ENCODE data around the gene EZR. TPM values are rescaled to one million over a fixed set of nuclear protein-coding genes. Genes with fewer than 3 reads are reported as not detected.

Gene EZR
- total and polyA plus RNA-seq, 8 donors, result 69.5 to 317 (median 218) TPM

- no peak overlapping the region for H3K27ac ChIP-seq
- peaks cover 0 to 28% (median 11%) of the 10 kb centered on the region in 4 donors for H3K9me3 ChIP-seq
- no peaks in the 10 kb centered on the region for H3K4me1 ChIP-seq
- no peak overlapping the region for H3K4me3 ChIP-seq
- intact Hi-C loops (cut with DNase I; ENCODE audit: low total_unique reads), result no loop called here
- H3K36me3 ChIP-seq, result peaks cover 0 to 11% (median 7%) of the 10 kb centered on the region in 4 donors
- DNase-seq, result no peak
- 89 to 94% (median 91%) methylated on average over 3 of the region's 3 CpGs for WGBS, 5 donors
- H3K27me3 ChIP-seq, result no peaks in the 10 kb centered on the region
- TF ChIP-seq CTCF (IDR thresholded peaks at IDR 0.05) (no peak), POLR2AphosphoS5 (IDR thresholded peaks at IDR 0.05) (no peak), EP300 (IDR thresholded peaks at IDR 0.05) (no peak), POLR2A (IDR thresholded peaks at IDR 0.05) (no peak)
These were observed 84.2 kb downstream of the EZR start for GRCh38 chr6:158735009-158735408.

- WGBS, 5 donors, result 94 to 96% (median 95%) methylated on average over 18 of the region's 18 CpGs
- Histone ChIP-seq H3K36me3 (peaks cover 4 to 20% (median 12%) of the 10 kb centered on the region in 4 donors), H3K9me3 (peaks cover 0 to 24% (median 8%) of the 10 kb centered on the region in 4 donors), H3K27me3 (no peaks in the 10 kb centered on the region), H3K4me3 (no peak overlapping the region), H3K4me1 (no peaks in the 10 kb centered on the region), H3K27ac (no peak overlapping the region)
- intact Hi-C loops (cut with DNase I; ENCODE audit: low total_unique reads), result no loop called here
- DNase-seq, result no peak
- no peak for TF ChIP-seq CTCF (IDR thresholded peaks at IDR 0.05)
- TF ChIP-seq POLR2AphosphoS5 (IDR thresholded peaks at IDR 0.05), result no peak
- no peak for TF ChIP-seq EP300 (IDR thresholded peaks at IDR 0.05)
- no peak for TF ChIP-seq POLR2A (IDR thresholded peaks at IDR 0.05)
These were observed 88.6 kb downstream of the EZR start for GRCh38 chr6:158730541-158730907.

- Histone ChIP-seq H3K27ac (no peak overlapping the region), H3K4me1 (no peaks in the 10 kb centered on the region), H3K27me3 (no peaks in the 10 kb centered on the region), H3K36me3 (peaks cover 4 to 20% (median 13%) of the 10 kb centered on the region in 4 donors), H3K4me3 (no peak overlapping the region), H3K9me3 (peaks cover 0 to 24% (median 8%) of the 10 kb centered on the region in 4 donors)
- DNase-seq, result no peak
- 94 to 98% (median 97%) methylated on average over 6 of the region's 6 CpGs for WGBS, 5 donors
- TF ChIP-seq EP300 (IDR thresholded peaks at IDR 0.05) (no peak), POLR2AphosphoS5 (IDR thresholded peaks at IDR 0.05) (no peak), CTCF (IDR thresholded peaks at IDR 0.05) (no peak), POLR2A (IDR thresholded peaks at IDR 0.05) (no peak)
- intact Hi-C loops (cut with DNase I; ENCODE audit: low total_unique reads), result no loop called here
These were observed 89.1 kb downstream of the EZR start for GRCh38 chr6:158729906-158730540.

GRCh38 chr6:158725704-158726103, 93.5 kb downstream of the EZR start:
- intact Hi-C loops (cut with DNase I; ENCODE audit: low total_unique reads), result no loop called here
- no peak overlapping the region for H3K4me3 ChIP-seq
- no peaks in the 10 kb centered on the region for H3K4me1 ChIP-seq

More at GRCh38 chr6:158725704-158726103, 93.5 kb downstream of the EZR start:
- 83 to 92% (median 88%) methylated on average over 8 of the region's 8 CpGs for WGBS, 5 donors
- Histone ChIP-seq H3K27me3 (no peaks in the 10 kb centered on the region), H3K36me3 (peaks cover 4 to 18% (median 10%) of the 10 kb centered on the region in 4 donors), H3K27ac (no peak overlapping the region), H3K9me3 (peaks cover 0 to 7% (median 0%) of the 10 kb centered on the region in 4 donors)
- TF ChIP-seq CTCF (IDR thresholded peaks at IDR 0.05), result no peak
- TF ChIP-seq POLR2AphosphoS5 (IDR thresholded peaks at IDR 0.05), result no peak
- no peak for TF ChIP-seq POLR2A (IDR thresholded peaks at IDR 0.05)
- TF ChIP-seq EP300 (IDR thresholded peaks at IDR 0.05), result no peak
- DNase-seq, result no peak
